Testis (tissue), 5 donors: ENCODE measurements around the gene OSBP. TPM values are rescaled to one million over a fixed set of nuclear protein-coding genes. Genes with fewer than 3 reads are reported as not detected.

Experiments used
- DNase-seq: peaks from one replicate; pipeline ENCODE4 v3.0.0-alpha.2; 2019
- H3K27ac ChIP-seq, 2 donors: fragments of 200-600 bp; sonication (generic); one replicate each; pipeline ENCODE4 v1.5.1; 2019
- H3K27me3 ChIP-seq: fragments of 200-600 bp; sonication (generic); one replicate; pipeline ENCODE4 v1.5.1; 2019
- H3K36me3 ChIP-seq: fragments of 200-600 bp; sonication (generic); one replicate; pipeline ENCODE4 v1.5.1; 2017; ENCODE audit warnings: low read depth; ENCODE audit errors: missing control alignments
- H3K4me1 ChIP-seq: fragments of 200-600 bp; sonication (generic); one replicate; pipeline ENCODE4 v1.5.1; 2019
- H3K4me3 ChIP-seq, 2 donors: fragments of 200-600 bp; sonication (generic); one replicate each; pipeline ENCODE4 v1.5.1; 2017 to 2019
- H3K9me3 ChIP-seq: fragments of 200-600 bp; sonication (generic); one replicate; pipeline ENCODE4 v1.5.1; 2017
- POLR2A ChIP-seq: fragments of 450-650 bp; IDR thresholded peaks from one replicate; pipeline ENCODE4 v1.6.1; 2017; ENCODE audit warnings: antibody characterized with exemption, mild to moderate bottlenecking, moderate library complexity
- WGBS, 2 donors: methylation state at CpG; one replicate each; pipeline ENCODE4 v1.1.5; 2018; 5-methylcytosine and 5-hydroxymethylcytosine counted together
- intact Hi-C: fragments of 100-400 bp; cut with DNase I; formaldehyde crosslinking; loops from one replicate; pipeline ENCODE4 v1.15.1; 2023; ENCODE audit warnings: low total_unique reads
- long read RNA-seq, 2 donors: transcript quantifications; one replicate each; lab custom pipeline, GENCODE V29; 2026
- polyA plus RNA-seq: library from polyadenylated mRNA; stranded (reverse); fragments of 350-450 nt; fragmentation: Illumina TruSeq; extraction: RNeasy Lipid Tissue Mini Kit (QIAGEN cat#74804); gene quantifications from one replicate; pipeline ENCODE4 v1.2.3, GENCODE V29; 2014; ENCODE audit warnings: low read depth, low replicate concordance; ENCODE audit not compliant: insufficient read depth
- total RNA-seq, 2 donors: library from RNA; depleted of rRNA; stranded (reverse); fragments of >200 nt; gene quantifications; one replicate each; pipeline ENCODE4 v1.2.3, GENCODE V29; 2016
- TF ChIP-seq, protein P1 (sequence below), 3 experiments: fragments of 450-650 bp in 2 of 3; fragments of 200-600 bp in 1 of 3; sonication (generic) in 1 of 3; IDR thresholded peaks; one replicate each; pipeline ENCODE4 v1.5.1; 2016 to 2019; ENCODE audit warnings: antibody characterized with exemption in 3 of 3, mild to moderate bottlenecking in 2 of 3, moderate library complexity in 1 of 3

Gene OSBP, protein sequence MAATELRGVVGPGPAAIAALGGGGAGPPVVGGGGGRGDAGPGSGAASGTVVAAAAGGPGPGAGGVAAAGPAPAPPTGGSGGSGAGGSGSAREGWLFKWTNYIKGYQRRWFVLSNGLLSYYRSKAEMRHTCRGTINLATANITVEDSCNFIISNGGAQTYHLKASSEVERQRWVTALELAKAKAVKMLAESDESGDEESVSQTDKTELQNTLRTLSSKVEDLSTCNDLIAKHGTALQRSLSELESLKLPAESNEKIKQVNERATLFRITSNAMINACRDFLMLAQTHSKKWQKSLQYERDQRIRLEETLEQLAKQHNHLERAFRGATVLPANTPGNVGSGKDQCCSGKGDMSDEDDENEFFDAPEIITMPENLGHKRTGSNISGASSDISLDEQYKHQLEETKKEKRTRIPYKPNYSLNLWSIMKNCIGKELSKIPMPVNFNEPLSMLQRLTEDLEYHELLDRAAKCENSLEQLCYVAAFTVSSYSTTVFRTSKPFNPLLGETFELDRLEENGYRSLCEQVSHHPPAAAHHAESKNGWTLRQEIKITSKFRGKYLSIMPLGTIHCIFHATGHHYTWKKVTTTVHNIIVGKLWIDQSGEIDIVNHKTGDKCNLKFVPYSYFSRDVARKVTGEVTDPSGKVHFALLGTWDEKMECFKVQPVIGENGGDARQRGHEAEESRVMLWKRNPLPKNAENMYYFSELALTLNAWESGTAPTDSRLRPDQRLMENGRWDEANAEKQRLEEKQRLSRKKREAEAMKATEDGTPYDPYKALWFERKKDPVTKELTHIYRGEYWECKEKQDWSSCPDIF
- total RNA-seq: 10 to 100 TPM; 49.2 to 63.1 TPM
- polyA plus RNA-seq: 45.0 TPM
- long read RNA-seq, donor 1, full-length matches to known transcripts: 6 of 12 reads
- long read RNA-seq, donor 1, partial matches to known transcripts: 6 of 12 reads
- long read RNA-seq, donor 1, other reads (novel, unspliced or antisense): 0 of 12 reads
- long read RNA-seq, donor 2, full-length matches to known transcripts: 4 of 4 reads
- long read RNA-seq, donor 2, partial matches to known transcripts: 0 of 4 reads
- long read RNA-seq, donor 2, other reads (novel, unspliced or antisense): 0 of 4 reads

DNA sequence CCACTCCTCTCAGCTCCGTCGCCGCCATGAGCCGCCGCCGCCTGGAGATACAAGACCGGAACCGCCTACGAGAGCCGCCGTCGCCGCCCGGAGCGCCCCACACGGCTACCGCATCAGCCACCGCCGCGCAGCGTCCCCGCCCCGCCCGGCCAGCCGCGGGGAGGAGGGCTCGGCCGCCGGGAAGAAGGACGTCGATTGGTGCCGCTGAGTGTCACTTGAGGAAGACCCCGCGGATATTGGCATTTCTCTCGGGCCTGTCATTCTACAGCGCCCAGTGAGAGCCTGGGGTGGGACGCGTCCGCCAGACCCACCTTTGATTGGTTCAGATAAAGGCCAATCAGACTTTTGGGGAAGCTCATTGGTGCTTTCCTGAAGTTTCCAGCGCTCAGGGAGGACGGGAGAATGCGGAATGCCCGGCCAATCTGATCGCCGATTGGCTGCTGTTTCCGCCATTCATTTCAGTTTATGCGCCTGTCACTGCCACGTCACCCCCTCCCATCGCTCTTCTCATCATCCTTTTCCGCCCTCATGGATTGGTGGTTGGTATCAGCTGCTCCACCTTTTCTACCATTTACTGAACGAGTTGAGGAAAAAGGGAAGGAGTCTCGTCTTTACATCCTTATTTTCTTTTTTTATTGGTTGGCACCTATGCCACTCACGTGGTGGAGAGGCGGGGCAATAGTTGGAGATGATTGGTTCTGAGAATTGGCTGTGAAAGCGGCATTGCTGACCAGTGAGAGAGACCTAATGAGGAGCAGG lies at the start of gene OSBP:
Gene OSBP (minus strand): TSS at position 138 of the 759 bp plus-strand sequence. CDS start 110 bp downstream, at position 28.
- intact Hi-C loops: no loop called here
- peak within 1 kb of the TSS; percentile 94 to 96 for H3K27ac ChIP-seq
- peaks cover 30% of the 10 kb centered on the region for H3K4me1 ChIP-seq
- TF ChIP-seq, protein P1, sequence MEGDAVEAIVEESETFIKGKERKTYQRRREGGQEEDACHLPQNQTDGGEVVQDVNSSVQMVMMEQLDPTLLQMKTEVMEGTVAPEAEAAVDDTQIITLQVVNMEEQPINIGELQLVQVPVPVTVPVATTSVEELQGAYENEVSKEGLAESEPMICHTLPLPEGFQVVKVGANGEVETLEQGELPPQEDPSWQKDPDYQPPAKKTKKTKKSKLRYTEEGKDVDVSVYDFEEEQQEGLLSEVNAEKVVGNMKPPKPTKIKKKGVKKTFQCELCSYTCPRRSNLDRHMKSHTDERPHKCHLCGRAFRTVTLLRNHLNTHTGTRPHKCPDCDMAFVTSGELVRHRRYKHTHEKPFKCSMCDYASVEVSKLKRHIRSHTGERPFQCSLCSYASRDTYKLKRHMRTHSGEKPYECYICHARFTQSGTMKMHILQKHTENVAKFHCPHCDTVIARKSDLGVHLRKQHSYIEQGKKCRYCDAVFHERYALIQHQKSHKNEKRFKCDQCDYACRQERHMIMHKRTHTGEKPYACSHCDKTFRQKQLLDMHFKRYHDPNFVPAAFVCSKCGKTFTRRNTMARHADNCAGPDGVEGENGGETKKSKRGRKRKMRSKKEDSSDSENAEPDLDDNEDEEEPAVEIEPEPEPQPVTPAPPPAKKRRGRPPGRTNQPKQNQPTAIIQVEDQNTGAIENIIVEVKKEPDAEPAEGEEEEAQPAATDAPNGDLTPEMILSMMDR (IDR thresholded peaks at IDR 0.05): peak in 1 of 3 experiments; percentile 34
- TF ChIP-seq POLR2A: no peak
- no peaks in the 10 kb centered on the region for H3K36me3 ChIP-seq
- DNase-seq: peak; percentile 100
- peak within 1 kb of the TSS; percentile 78 to 91 for H3K4me3 ChIP-seq
- H3K27me3 ChIP-seq: no peaks in the 10 kb centered on the region
- WGBS, 2 donors: 0 to 1% methylated on average over 16 to 55 of the region's 55 CpGs
- H3K9me3 ChIP-seq: no peaks in the 10 kb centered on the region

DNA sequence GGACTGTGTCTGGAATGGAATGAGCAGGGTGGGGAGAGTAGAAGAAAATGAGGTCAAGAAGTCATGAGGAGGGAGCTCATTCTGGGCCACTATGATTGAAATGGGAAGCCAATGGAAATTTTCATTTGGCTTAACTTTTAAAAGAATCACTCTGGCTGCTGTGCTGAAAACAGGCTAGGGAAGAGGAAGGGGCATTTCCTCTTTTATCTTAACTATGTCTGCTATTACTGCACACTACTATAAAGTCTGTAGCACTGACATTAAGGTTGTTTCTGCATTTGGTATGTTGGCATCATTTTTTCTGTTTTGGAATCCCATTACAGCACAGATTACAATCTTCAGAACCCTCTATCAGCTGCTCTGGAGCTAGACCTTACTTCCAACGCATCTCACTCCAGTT lies 45.0 kb upstream of the OSBP start:
- Histone ChIP-seq H3K9me3 (no peaks in the 10 kb centered on the region), H3K27me3 (no peaks in the 10 kb centered on the region), H3K4me3 (no peak overlapping the region), H3K4me1 (no peaks in the 10 kb centered on the region), H3K36me3 (no peaks in the 10 kb centered on the region), H3K27ac (no peak overlapping the region)
- WGBS, 2 donors: 80 to 83% methylated on average over 1 of the region's 1 CpG
- no peak for TF ChIP-seq POLR2A
- TF ChIP-seq, protein P1 (IDR thresholded peaks at IDR 0.05): no peak
- DNase-seq: no peak
- intact Hi-C loops: loop anchor here (10.0 kb wide), 1 partner anchor 96 kb away; no protein-coding TSS in a partner anchor

DNA sequence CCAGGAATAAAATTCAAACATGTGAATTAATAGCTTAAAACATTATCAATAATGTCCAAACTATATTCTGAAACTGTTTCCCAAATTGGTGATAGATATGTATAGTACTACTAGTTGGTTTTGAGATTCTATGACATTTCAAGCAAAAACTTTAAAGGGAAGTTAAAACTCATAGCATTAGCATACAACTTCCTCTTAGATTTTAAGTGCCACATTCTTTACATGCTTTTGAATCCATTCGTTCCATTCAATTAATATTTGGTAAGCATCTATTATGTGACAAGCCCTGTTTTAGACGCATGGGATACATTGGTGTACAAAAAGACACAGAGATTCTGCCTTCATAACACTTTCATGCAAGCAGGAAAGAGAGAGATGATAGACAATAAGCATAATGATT lies 44.4 kb upstream of the OSBP start:
- H3K4me1 ChIP-seq: no peaks in the 10 kb centered on the region
- no peak for TF ChIP-seq POLR2A
- TF ChIP-seq, protein P1 (IDR thresholded peaks at IDR 0.05): no peak
- DNase-seq: no peak
- H3K27ac ChIP-seq: no peak overlapping the region
- H3K4me3 ChIP-seq: no peak overlapping the region
- WGBS, 2 donors: 72 to 77% methylated on average over 2 of the region's 2 CpGs
- H3K9me3 ChIP-seq: no peaks in the 10 kb centered on the region
- H3K27me3 ChIP-seq: no peaks in the 10 kb centered on the region
- intact Hi-C loops: loop anchor here (10.0 kb wide), 1 partner anchor 95 kb away; no protein-coding TSS in a partner anchor
- no peaks in the 10 kb centered on the region for H3K36me3 ChIP-seq

DNA sequence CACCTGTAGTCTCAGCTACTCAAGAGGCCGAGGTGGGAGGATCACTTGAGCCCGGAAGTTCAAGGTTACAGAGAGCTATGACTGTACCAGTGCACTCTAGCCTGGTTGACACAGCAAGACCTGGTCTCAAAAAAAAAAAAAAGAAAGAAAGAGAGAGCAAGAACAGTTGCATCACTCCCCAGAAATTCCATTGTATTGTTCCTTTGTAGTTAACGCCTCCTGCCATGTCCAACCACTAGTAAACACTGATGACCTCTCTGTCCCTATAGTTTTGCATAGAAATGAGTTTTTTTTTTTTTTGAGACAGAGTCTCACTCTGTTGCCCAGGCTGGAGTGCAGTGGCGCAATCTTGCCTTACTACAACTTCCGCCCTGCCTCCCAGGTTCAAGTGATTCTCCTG lies 42.5 kb upstream of the OSBP start:
- no peak for DNase-seq
- no peaks in the 10 kb centered on the region for H3K4me1 ChIP-seq
- WGBS, 2 donors: 85 to 86% methylated on average over 5 of the region's 5 CpGs
- no peaks in the 10 kb centered on the region for H3K27me3 ChIP-seq
- no peak overlapping the region for H3K27ac ChIP-seq
- H3K4me3 ChIP-seq: no peak overlapping the region
- intact Hi-C loops: no loop called here
- H3K36me3 ChIP-seq: no peaks in the 10 kb centered on the region
- TF ChIP-seq POLR2A: no peak
- TF ChIP-seq, protein P1 (IDR thresholded peaks at IDR 0.05): no peak
- no peaks in the 10 kb centered on the region for H3K9me3 ChIP-seq
